GM12878 (cell line): ENCODE measurements around the gene CCDC8. TPM values are rescaled to one million over a fixed set of nuclear protein-coding genes. Genes with fewer than 3 reads are reported as not detected.

Experiments
- ATAC-seq: fragments of 200-7000 bp; cut with Tn5 transposase; 3 replicates; pipeline ENCODE4 v1.9.1; 2020; ENCODE audit warnings: mild to moderate bottlenecking, moderate library complexity
- BruUV-seq: library from RNA; stranded (reverse); fragments of 400-500 nt; replicated peaks from 2 replicates; lab custom pipeline; 2021; lab: Mats Ljungman, UMichigan
- CTCF ChIA-PET: fragments of 300-600 bp; sonication (Branson Sonifier 250); formaldehyde crosslinking; extraction: SDS; loops from one replicate; lab custom pipeline; 2021; ENCODE audit warnings: inconsistent platforms; lab: Yijun Ruan, JAX
- POLR2A ChIA-PET: fragments of 350-600 bp; formaldehyde crosslinking; extraction: SDS; loops from one replicate; lab custom pipeline; 2021; ENCODE audit warnings: inconsistent platforms; lab: Charles Lee
- RAD21 ChIA-PET: fragments of 300-600 bp; sonication (Branson Sonifier 250); formaldehyde crosslinking; loops from one replicate; lab custom pipeline; 2023; ENCODE audit warnings: antibody characterized with exemption; ENCODE audit not compliant: unreplicated experiment; lab: Charles Lee
- SMC1A ChIA-PET: fragments of 300-600 bp; sonication (Branson Sonifier 250); formaldehyde crosslinking; loops from one replicate; lab custom pipeline; 2023; ENCODE audit not compliant: unreplicated experiment, uncharacterized antibody; lab: Charles Lee
- DNase-seq: peaks from one replicate; pipeline ENCODE4 v3.0.0-alpha.2; 2011; ENCODE audit warnings: low read depth, low spot score
- FAIRE-seq: peaks from 3 replicates; lab custom pipeline; 2011; peaks lifted over from hg19 to GRCh38; lab: Jason Lieb, UNC
- H2AFZ ChIP-seq: 2 replicates; pipeline ENCODE4 v1.6.0; 2011; ENCODE audit warnings: low read depth, low read length, control low read depth; ENCODE audit not compliant: control insufficient read depth
- H3K27ac ChIP-seq: 2 replicates; pipeline ENCODE4 v1.5.1; 2011; ENCODE audit warnings: control low read depth; ENCODE audit not compliant: control insufficient read depth, insufficient read depth
- H3K27me3 ChIP-seq, 2 experiments: replicated peaks in 1 of 2; 2 replicates each; pipeline versions ENCODE4 v1.6.0 to v1.6.1; 2011; ENCODE audit warnings: low read length in 1 of 2; ENCODE audit not compliant: control insufficient read depth in 2 of 2, insufficient read depth in 2 of 2
- H3K36me3 ChIP-seq, 2 experiments: 2 replicates each; pipeline ENCODE4 v1.5.1; 2011; ENCODE audit warnings: low read length in 1 of 2; ENCODE audit not compliant: control insufficient read depth in 2 of 2, insufficient read depth in 2 of 2
- H3K4me1 ChIP-seq: 2 replicates; pipeline ENCODE4 v1.6.1; 2011; ENCODE audit warnings: mild to moderate bottlenecking, low read length, moderate library complexity, mixed read lengths; ENCODE audit not compliant: control insufficient read depth, insufficient read depth
- H3K4me2 ChIP-seq: 2 replicates; pipeline ENCODE4 v1.6.0; 2011; ENCODE audit warnings: control low read depth; ENCODE audit not compliant: control insufficient read depth, insufficient read depth
- H3K4me3 ChIP-seq: fragments of 200-600 bp; sonication (generic); 2 replicates; pipeline ENCODE4 v1.5.1; 2016
- H3K79me2 ChIP-seq: 2 replicates; pipeline ENCODE4 v1.6.0; 2011; ENCODE audit warnings: low read length; ENCODE audit not compliant: control insufficient read depth, insufficient read depth
- H3K9ac ChIP-seq: 2 replicates; pipeline ENCODE4 v1.8.0; 2011; ENCODE audit warnings: low read length, control low read depth, mixed read lengths; ENCODE audit not compliant: control insufficient read depth, insufficient read depth
- H3K9me3 ChIP-seq: replicated peaks from 3 replicates; pipeline ENCODE4 v1.5.1; 2011; ENCODE audit warnings: mild to moderate bottlenecking, low read length; ENCODE audit not compliant: control insufficient read depth, insufficient read depth
- H4K20me1 ChIP-seq: 2 replicates; pipeline ENCODE4 v1.6.0; 2011; ENCODE audit not compliant: control insufficient read depth, insufficient read depth
- CHD4 ChIP-seq: fragments of 200-600 bp; sonication (generic); IDR thresholded peaks from 2 replicates; pipeline ENCODE4 v1.6.1; 2016; ENCODE audit warnings: mild to moderate bottlenecking
- E2F4 ChIP-seq: IDR thresholded peaks from 2 replicates; pipeline ENCODE4 v1.6.1; 2012; ENCODE audit warnings: low read depth, low read length, improper control_type of control experiment
- ELK1 ChIP-seq: IDR thresholded peaks from 2 replicates; pipeline ENCODE4 v1.6.1; 2012; ENCODE audit warnings: low read depth, low read length, improper control_type of control experiment
- FOXK2 ChIP-seq: fragments of 450-650 bp; IDR thresholded peaks from 2 replicates; pipeline ENCODE4 v1.6.1; 2017; ENCODE audit warnings: mild to moderate bottlenecking, moderate library complexity
- HDAC6 ChIP-seq: fragments of 200-600 bp; sonication (generic); IDR thresholded peaks from one replicate; pipeline ENCODE4 v1.8.0; 2017; ENCODE audit warnings: antibody characterized with exemption; ENCODE audit not compliant: unreplicated experiment
- MTA3 ChIP-seq: IDR thresholded peaks from 2 replicates; pipeline ENCODE4 v1.6.1; 2012; ENCODE audit warnings: low read length, inconsistent platforms, borderline replicate concordance
- PAX5 ChIP-seq: IDR thresholded peaks from 2 replicates; pipeline ENCODE4 v1.6.1; 2011; ENCODE audit warnings: low read depth, low read length, borderline replicate concordance
- RB1 ChIP-seq: fragments of 450-650 bp; formaldehyde crosslinking; IDR thresholded peaks from 2 replicates; pipeline ENCODE4 v1.6.1; 2017; ENCODE audit warnings: mild to moderate bottlenecking, borderline replicate concordance
- SP1 ChIP-seq: IDR thresholded peaks from one replicate; pipeline ENCODE4 v1.6.1; 2011; ENCODE audit warnings: low read depth, low read length
- STAT3 ChIP-seq: IDR thresholded peaks from 2 replicates; pipeline ENCODE4 v1.6.1; 2011; ENCODE audit warnings: low read depth, low read length, improper control_type of control experiment
- YY1 ChIP-seq: IDR thresholded peaks from 2 replicates; pipeline ENCODE4 v1.6.1; 2011; ENCODE audit warnings: low read depth, mild to moderate bottlenecking, low read length
- ZNF687 ChIP-seq: fragments of 450-650 bp; IDR thresholded peaks from 2 replicates; pipeline ENCODE4 v1.6.1; 2017; ENCODE audit warnings: mild to moderate bottlenecking, moderate library complexity
- whole genome bisulfite sequencing: methylation state at CpG from one replicate; pipeline ENCODE4 v1.1.6; 2016; ENCODE audit warnings: low lambda C conversion rate; ENCODE audit not compliant: insufficient replicate concordance, insufficient coverage; ENCODE audit errors: missing lambda C conversion rate; 5-methylcytosine and 5-hydroxymethylcytosine counted together
- in situ Hi-C: fragments of 300-500 bp; cut with MboI; formaldehyde crosslinking; loops from 9 replicates; pipeline ENCODE4 v1.14.3; 2018; ENCODE audit warnings: mixed read lengths
- intact Hi-C: fragments of 100-400 bp; cut with micrococcal nuclease; formaldehyde crosslinking; loops from one replicate; pipeline ENCODE4 v1.14.2; 2022; ENCODE audit not compliant: unreplicated experiment
- polyA plus RNA-seq, 11 experiments: library from polyadenylated mRNA; depleted of rRNA in 4 of 11; unstranded in 6 of 11; stranded (reverse) in 5 of 11; fragments of >200 nt; fragmentation: Nextera tagmentation in 4 of 11; fragmentation: Illumina TruSeq in 1 of 11; extraction: Ambion mirVana in 4 of 11; extraction: Trizol in 1 of 11; gene quantifications; 1 replicate in 1 of 11; 2 replicates in 10 of 11; pipeline versions ENCODE4 v1.2.1 to v1.2.3, GENCODE V29; 2011 to 2016; ENCODE audit warnings: inconsistent platforms in 2 of 11, missing spikeins in 2 of 11, low read depth in 1 of 11
- total RNA-seq, 4 experiments: library from RNA; depleted of rRNA in 3 of 4; stranded (reverse); fragments of >200 nt in 3 of 4; fragmentation: Illumina TruSeq in 1 of 4; extraction: Trizol in 1 of 4; gene quantifications; 2 replicates each; pipeline versions ENCODE4 v1.2.1 to v1.2.3, GENCODE V29; 2013 to 2021

CCDC8 gene
- total and polyA plus RNA-seq, 10 of the 15 experiments (the other 5 are each of a cell fraction or from before 2014, with no cell fraction given) = under 0.01 to 0.15 (median 0.05) TPM; not detected in 5

- ChIA-PET SMC1A (no interaction called here), CTCF (no interaction called here)
- no peak overlapping the region for H3K4me2 ChIP-seq
- H3K4me3 ChIP-seq = no peak overlapping the region
- H3K9ac ChIP-seq = no peak overlapping the region
- intact Hi-C loops = no loop called here
- TF ChIP-seq MTA3 (no peak), FOXK2 (no peak), ZNF687 (no peak), ELK1 (no peak), STAT3 (no peak), PAX5 (no peak), RB1 (no peak), E2F4 (no peak), SP1 (no peak), HDAC6 (no peak), CHD4 (no peak), YY1 (no peak)
- TF ChIP-seq, all 136 proteins: peak for 0
- no peak for ATAC-seq
- Histone ChIP-seq H3K79me2 (no peaks in the 10 kb centered on the region), H3K27ac (no peak overlapping the region), H3K36me3 (no peaks in the 10 kb centered on the region), H3K27me3 (no peaks in the 10 kb centered on the region), H3K9me3 (no peaks in the 10 kb centered on the region; the same call in 2 of the 3 replicates), H4K20me1 (no peaks in the 10 kb centered on the region), H2AFZ (no peak overlapping the region), H3K4me1 (no peaks in the 10 kb centered on the region)
- 0% methylated on average over 3 of the region's 3 CpGs for WGBS
- BruUV-seq = no TSS peak
- FAIRE-seq = no peak
- no peak for DNase-seq
- in situ Hi-C loops = no loop called here
- POLR2A ChIA-PET = interaction anchor here (0.5 kb wide), 1 partner anchor 46 kb away, joined by 3 read pairs; no protein-coding TSS in a partner anchor
- RAD21 ChIA-PET = interaction anchor here (0.6 kb wide), 1 partner anchor 30 kb away, joined by 4 read pairs; no protein-coding TSS in a partner anchor
Measured at GRCh38 chr19:46447006-46447405, 33.6 kb upstream of the CCDC8 start.
